GM18498 (cell line): ENCODE measurements around the gene JMJD1C.

ENCODE experiments used
- ATAC-seq: cut with Tn5 transposase; IDR thresholded peaks from one replicate; pipeline ENCODE4 v1.9.1; 2021; ENCODE audit warnings: mild to moderate bottlenecking, moderate library complexity; ENCODE audit not compliant: unreplicated experiment

Gene JMJD1C

DNA sequence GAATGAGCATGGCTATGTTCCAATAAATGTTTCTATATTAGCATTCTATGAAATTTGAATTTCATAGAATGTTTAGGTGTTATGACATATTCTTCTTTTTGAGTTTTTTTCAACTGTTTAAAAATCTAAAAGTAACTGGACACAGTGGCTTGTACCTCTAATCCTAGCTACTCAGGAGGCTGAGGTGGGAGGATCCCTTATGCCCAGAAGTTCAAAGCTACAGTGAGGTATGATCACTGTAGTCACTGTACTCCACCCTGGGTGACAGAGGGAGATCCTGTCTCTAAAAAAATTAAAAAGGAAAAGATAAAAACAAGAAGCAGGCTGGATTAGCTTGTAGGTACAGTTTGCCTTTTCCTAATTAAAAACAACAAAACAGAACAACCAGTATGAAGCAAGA lies 237.5 kb downstream of the JMJD1C start:
- ATAC-seq: no peak

DNA sequence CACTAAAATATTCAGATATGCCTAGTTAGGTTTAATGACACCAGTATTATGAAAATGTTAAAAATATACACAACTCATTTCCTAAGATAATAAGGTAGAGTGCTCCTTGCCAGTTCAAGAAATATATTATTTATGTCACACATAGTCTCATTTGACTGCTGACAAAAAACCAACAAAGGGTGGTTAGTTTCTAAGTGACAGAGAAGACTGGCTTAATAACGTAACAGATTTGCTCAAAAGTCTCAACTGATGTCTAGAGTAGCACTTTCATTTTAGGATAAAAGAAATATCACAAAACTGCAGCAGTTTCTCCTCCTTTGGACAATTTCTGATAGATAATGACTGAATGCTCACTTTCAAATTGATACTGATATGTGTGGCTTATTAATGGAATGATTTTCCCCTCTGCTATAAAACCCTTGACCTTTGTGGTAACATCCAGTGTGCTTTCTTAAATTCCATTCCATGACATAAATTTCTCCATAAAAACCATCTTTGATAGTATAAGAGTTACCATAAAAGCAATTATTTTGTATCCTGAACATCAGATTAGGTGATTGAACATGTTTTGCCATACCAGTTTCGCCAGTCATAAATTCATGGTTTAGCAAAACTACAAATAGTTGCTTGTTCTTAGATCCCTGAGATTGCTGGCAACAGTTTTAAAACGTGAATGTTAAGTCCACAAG lies 238.4 kb downstream of the JMJD1C start:
- ATAC-seq: peak; percentile 55

DNA sequence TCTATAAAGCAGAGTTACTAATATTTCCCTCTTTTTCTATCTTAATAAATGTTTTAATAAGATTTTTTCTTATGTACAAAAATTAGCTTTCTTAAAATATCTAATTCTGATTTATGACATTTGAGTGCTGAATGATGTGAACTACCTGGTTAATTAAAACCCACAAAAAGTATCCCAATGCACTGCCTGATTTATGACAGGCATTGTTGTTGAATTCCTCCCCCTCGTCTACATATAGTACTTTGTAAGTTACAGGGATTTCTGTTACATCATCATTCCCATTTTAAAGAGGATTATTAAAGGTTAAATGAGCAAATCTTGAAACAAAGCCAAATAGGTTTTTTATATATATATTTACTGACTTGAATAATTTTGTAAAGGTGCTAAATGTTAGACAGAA lies 241.5 kb downstream of the JMJD1C start:
- ATAC-seq: no peak

DNA sequence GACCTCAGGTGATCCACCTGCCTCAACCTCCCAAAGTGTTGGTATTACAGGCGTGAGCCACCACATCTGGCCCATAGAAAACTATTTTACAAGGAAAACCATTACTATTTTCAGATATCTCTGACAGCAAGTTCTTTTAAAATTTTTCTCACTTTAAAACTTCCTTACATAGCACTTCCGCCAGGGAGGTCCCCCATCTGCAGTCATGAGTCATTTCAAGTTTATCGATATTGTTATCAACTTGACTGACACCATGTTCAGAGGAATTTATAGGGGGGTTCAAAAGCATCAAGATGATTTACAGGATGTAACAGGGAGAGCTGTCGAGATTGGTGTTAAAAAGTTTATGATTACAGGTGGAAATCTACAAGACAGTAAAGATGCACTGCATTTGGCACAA lies 243.8 kb downstream of the JMJD1C start:
- ATAC-seq: no peak

DNA sequence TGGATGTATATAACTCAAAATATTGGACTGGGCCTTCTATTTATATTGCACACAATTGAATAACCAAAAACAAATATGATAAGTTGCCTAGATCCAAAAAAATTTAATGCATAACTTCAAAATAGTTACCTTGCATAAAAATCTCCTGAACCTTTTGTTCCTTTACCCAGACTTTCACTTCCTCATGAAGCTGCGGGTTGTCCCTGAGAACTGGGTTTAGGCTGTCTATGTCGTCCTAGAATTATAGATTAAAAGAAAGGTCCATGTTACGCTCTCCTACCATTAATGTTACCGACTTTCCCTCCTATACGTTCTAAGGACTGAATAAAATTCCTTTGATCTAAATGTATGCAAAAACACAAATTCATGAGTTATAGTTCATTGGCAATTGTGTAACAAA lies 246.0 kb downstream of the JMJD1C start:
- ATAC-seq: no peak

DNA sequence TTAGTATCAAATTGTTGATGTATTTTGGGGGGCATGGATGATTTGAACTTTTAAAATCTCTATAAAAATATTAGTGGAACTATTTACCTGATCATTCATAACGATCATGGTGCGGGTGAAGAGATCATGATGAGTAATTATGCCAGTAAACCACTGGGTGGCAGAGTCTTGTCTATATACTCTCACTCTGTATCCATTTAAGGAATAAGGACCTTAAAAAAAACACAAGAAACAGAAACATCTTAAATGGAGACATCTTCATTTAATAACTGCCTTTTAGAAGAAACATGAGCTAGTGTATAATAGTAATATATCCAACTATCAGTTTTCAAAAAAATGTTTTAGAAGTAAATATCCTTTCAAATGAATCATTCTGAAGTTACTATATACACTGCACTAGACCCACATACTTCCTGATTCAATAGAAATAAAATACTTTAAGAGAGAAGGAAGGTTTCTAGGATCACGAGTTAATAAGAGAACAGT lies 248.6 kb downstream of the JMJD1C start:
- peak; percentile 79 for ATAC-seq

GRCh38 chr10:63214571-63214970 lies 251.2 kb downstream of the JMJD1C start:
- ATAC-seq: no peak

DNA sequence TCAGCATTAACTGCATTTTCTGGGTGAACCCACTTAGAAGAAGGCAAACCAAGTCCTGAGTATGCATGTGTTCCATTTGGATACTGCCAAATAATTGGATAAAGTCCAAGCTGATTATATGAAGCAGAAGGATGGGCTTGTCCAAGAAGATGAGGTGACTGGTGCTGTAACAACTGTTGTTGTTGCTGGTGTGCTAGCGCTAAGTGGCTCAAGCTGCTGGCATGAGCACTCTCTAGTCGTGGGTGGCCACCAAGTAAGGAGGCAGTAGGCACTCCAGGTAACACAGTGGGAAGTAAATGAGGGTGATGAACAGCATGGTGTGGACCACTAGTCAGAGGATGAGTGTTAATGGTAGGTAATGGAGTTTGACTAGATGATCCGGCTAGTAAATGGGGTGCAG lies 252.3 kb downstream of the JMJD1C start:
- no peak for ATAC-seq

DNA sequence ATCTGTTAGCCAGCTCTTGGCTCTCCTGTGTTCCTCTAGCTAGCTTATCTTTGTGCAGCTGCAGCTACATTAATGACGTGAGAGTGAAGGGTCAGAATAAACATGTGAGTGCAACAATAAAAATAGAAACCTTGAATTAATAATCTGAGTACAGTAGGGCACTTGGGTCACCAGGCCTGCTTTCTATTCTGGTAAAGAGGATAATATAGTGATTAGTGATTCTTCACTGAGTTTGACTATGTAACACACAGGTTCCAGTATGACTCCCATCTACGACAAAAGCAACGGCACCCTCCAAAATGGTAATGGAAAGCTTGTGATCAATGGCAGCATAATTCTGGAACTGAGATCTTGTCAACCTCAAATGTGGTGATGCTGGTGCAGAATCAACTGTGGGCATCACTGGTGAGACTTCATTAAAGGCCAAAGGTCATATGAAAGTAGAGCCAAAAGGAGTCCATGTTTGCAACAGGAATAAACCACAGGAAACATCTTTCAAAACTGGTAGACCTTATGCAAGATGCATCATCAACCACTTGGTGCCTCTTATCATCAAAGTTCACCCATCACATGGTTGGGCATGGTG lies 255.1 kb downstream of the JMJD1C start:
- peak; percentile 49 for ATAC-seq

DNA sequence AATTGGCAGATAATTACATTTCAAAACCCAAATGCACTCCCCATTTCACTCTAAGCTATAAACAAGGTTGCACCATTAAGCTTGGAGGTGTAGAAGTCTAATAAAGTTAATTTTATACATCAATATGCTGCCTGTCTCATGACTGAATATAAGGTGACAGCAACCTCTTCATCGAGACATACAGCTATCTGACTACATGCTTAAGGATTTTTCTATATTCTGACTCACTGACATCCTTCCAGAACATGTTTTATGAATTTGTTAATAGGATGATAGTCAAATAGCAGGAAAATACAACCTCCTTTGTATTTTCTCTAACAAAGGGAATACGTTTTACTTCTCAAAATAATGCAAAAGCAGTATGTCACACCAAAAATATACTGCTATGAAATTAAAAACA lies 256.1 kb downstream of the JMJD1C start:
- ATAC-seq: no peak

DNA sequence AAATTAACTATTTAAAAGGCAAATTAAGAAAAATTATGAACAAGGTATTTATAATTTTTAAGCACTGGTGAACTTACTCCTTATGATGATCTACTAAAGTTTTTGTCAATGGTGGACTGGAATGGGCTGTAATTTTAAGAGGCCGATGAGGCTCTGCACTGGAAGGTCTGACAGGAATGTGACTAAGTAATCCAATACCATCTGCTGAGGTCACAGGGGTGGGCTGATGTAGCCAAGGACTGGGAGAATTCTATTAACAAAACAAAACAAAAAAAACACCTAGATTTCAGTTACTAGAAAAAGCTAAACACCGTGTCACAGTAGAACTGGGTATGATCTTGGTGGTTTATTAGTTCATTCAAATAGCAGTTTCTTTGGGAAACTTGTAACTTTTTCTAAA lies 256.8 kb downstream of the JMJD1C start:
- no peak for ATAC-seq

GRCh38 chr10:63206997-63207811 lies 258.6 kb downstream of the JMJD1C start:
- peak; percentile 43 for ATAC-seq

- no peak for ATAC-seq
Observed at GRCh38 chr10:63206576-63206975, 259.2 kb downstream of the JMJD1C start.

- no peak for ATAC-seq
Observed at GRCh38 chr10:63205421-63205820, 260.4 kb downstream of the JMJD1C start.

- ATAC-seq: peak; percentile 43
Observed at GRCh38 chr10:63204667-63205391, 260.9 kb downstream of the JMJD1C start.

DNA sequence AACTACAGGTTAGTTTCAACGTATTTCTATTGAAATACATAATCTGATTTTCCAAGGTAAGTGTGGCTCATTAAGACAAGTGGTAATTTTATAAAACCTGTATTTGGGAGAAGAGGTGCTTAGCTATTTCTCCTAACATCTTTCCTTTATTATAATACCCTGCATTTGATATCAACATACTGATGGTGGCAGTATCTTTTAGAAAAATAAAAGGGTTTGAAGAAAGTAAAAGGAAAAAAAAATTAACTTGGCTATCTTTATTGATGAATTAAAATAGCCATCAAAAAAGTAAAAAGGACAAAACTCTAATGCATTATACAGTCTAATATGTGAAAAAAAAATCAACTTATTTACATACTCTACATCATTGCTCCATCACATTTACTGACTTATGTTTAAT lies 264.7 kb downstream of the JMJD1C start:
- no peak for ATAC-seq

DNA sequence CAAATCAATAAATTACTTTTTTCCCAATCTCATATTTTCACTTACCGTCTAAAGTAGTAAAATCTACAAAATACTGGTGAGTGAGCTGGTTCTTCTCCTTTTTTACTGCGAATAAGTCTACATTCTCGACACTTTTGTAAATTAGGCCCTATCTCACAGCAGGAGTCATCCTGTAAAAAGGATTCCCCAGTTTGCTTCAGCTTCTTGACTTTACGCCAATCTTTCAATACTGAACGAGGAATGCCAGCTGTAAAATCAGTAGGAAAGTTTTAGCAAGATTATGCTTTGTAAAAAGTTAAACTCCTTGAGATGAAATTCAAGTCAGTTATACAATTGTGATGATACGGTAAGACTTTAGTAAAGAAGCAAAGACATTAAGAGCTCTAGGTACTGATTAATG lies 265.3 kb downstream of the JMJD1C start:
- ATAC-seq: no peak

- ATAC-seq: no peak
Observed at GRCh38 chr10:63199716-63200115, 266.1 kb downstream of the JMJD1C start.

- ATAC-seq: no peak
Observed at GRCh38 chr10:63197344-63198092, 268.3 kb downstream of the JMJD1C start.

DNA sequence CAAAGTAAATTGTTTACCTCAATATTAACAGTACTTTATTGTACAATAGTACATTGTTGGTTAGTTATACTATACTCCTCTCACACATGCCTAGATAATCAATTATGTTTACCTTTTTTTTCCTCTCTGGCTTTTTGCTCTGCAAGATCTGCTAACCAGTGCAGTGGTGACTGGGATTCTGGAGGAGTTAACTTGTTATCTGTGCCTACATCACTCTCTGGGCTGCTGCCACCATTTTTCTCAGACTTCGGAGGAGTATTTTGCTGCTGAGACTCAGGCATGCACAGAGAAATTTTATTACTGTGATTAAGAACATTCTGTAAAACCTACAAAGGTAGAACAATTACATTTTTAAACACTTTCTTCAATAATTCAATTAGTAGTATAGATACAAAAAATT lies 273.0 kb downstream of the JMJD1C start:
- no peak for ATAC-seq

GRCh38 chr10:63175534-63175933 lies 290.2 kb downstream of the JMJD1C start:
- no peak for ATAC-seq
